ENCODE results near the gene IDE. TPM values are rescaled to one million over a fixed set of nuclear protein-coding genes. Genes with fewer than 3 reads are reported as not detected.
"Not testable (repeated sequence)": the region's sequence is repeated elsewhere in the genome, so short reads cannot be mapped to it uniquely, and the experiment has no call there.

IDE gene
- total RNA-seq, 1 experiment from 2014 or later: 59.6 TPM

GRCh38 chr10:92450896-92451295 lies 123.0 kb downstream of the IDE start:
- DNase-seq (ENCODE audit: low read depth in 1 of 2, low spot score in 2 of 2): no peak
- peaks cover 43% of the 10 kb centered on the region for H3K36me3 ChIP-seq
- H3K27ac ChIP-seq: no peak overlapping the region
- H3K4me3 ChIP-seq: no peak overlapping the region
- no peaks in the 10 kb centered on the region for H3K9me3 ChIP-seq (replicated peaks)
- H3K4me1 ChIP-seq (replicated peaks): no peaks in the 10 kb centered on the region
- H3K27me3 ChIP-seq (replicated peaks): no peaks in the 10 kb centered on the region

- H3K27ac ChIP-seq: no peak overlapping the region
These were observed 133.3 kb downstream of the IDE start for GRCh38 chr10:92440578-92440977.

GRCh38 chr10:92438220-92438619 lies 135.7 kb downstream of the IDE start:
- H3K27me3 ChIP-seq (replicated peaks): no peaks in the 10 kb centered on the region
- DNase-seq (ENCODE audit: low read depth in 1 of 2, low spot score in 2 of 2): no peak
- H3K9me3 ChIP-seq (replicated peaks): no peaks in the 10 kb centered on the region
- H3K4me3 ChIP-seq: no peak overlapping the region
- no peak overlapping the region for H3K27ac ChIP-seq
- no peaks in the 10 kb centered on the region for H3K36me3 ChIP-seq
- no peaks in the 10 kb centered on the region for H3K4me1 ChIP-seq (replicated peaks)

More at GRCh38 chr10:92440578-92440977, 133.3 kb downstream of the IDE start:
- no peaks in the 10 kb centered on the region for H3K9me3 ChIP-seq (replicated peaks)
- H3K4me3 ChIP-seq: no peak overlapping the region
- H3K27me3 ChIP-seq (replicated peaks): no peaks in the 10 kb centered on the region
- no peaks in the 10 kb centered on the region for H3K36me3 ChIP-seq
- H3K4me1 ChIP-seq (replicated peaks): no peaks in the 10 kb centered on the region
- no peak for DNase-seq (ENCODE audit: low read depth in 1 of 2, low spot score in 2 of 2)

GRCh38 chr10:92436611-92437010 lies 137.3 kb downstream of the IDE start:
- no peaks in the 10 kb centered on the region for H3K36me3 ChIP-seq

GRCh38 chr10:92436065-92436464 lies 137.8 kb downstream of the IDE start:
- not testable (repeated sequence) for H3K9me3 ChIP-seq (replicated peaks); H3K27me3 ChIP-seq (replicated peaks); H3K36me3 ChIP-seq; H3K4me3 ChIP-seq; DNase-seq (ENCODE audit: low read depth in 1 of 2, low spot score in 2 of 2); H3K4me1 ChIP-seq (replicated peaks); H3K27ac ChIP-seq

More at GRCh38 chr10:92436611-92437010, 137.3 kb downstream of the IDE start:
- Histone ChIP-seq H3K4me1 (replicated peaks) (no peaks in the 10 kb centered on the region), H3K9me3 (replicated peaks) (no peaks in the 10 kb centered on the region), H3K4me3 (no peak overlapping the region), H3K27me3 (replicated peaks) (no peaks in the 10 kb centered on the region), H3K27ac (no peak overlapping the region)
- DNase-seq (ENCODE audit: low read depth in 1 of 2, low spot score in 2 of 2): no peak

- no peaks in the 10 kb centered on the region for H3K4me1 ChIP-seq (replicated peaks)
- no peaks in the 10 kb centered on the region for H3K27me3 ChIP-seq (replicated peaks)
- DNase-seq (ENCODE audit: low read depth in 1 of 2, low spot score in 2 of 2): no peak
- H3K4me3 ChIP-seq: no peak overlapping the region
- H3K27ac ChIP-seq: no peak overlapping the region
- no peaks in the 10 kb centered on the region for H3K36me3 ChIP-seq
- H3K9me3 ChIP-seq (replicated peaks): no peaks in the 10 kb centered on the region
These were observed 139.5 kb downstream of the IDE start for GRCh38 chr10:92434385-92434784.

GRCh38 chr10:92432596-92432995 lies 141.3 kb downstream of the IDE start:
- DNase-seq (ENCODE audit: low read depth in 1 of 2, low spot score in 2 of 2): no peak
- Histone ChIP-seq H3K27me3 (replicated peaks) (no peaks in the 10 kb centered on the region), H3K27ac (no peak overlapping the region), H3K4me1 (replicated peaks) (no peaks in the 10 kb centered on the region), H3K4me3 (no peak overlapping the region), H3K9me3 (replicated peaks) (no peaks in the 10 kb centered on the region), H3K36me3 (no peaks in the 10 kb centered on the region)

GRCh38 chr10:92430103-92430502 lies 143.8 kb downstream of the IDE start:
- no peaks in the 10 kb centered on the region for H3K9me3 ChIP-seq (replicated peaks)
- H3K27me3 ChIP-seq (replicated peaks): no peaks in the 10 kb centered on the region
- H3K4me3 ChIP-seq: no peak overlapping the region
- H3K36me3 ChIP-seq: no peaks in the 10 kb centered on the region
- no peak for DNase-seq (ENCODE audit: low read depth in 1 of 2, low spot score in 2 of 2)
- no peak overlapping the region for H3K27ac ChIP-seq
- H3K4me1 ChIP-seq (replicated peaks): no peaks in the 10 kb centered on the region

- Histone ChIP-seq H3K9me3 (replicated peaks) (no peaks in the 10 kb centered on the region), H3K27me3 (replicated peaks) (no peaks in the 10 kb centered on the region), H3K4me1 (replicated peaks) (no peaks in the 10 kb centered on the region), H3K36me3 (no peaks in the 10 kb centered on the region), H3K4me3 (no peak overlapping the region), H3K27ac (no peak overlapping the region)
- DNase-seq (ENCODE audit: low read depth in 1 of 2, low spot score in 2 of 2): no peak
These were observed 152.3 kb downstream of the IDE start for GRCh38 chr10:92421550-92421949.

GRCh38 chr10:92420546-92421275 lies 153.2 kb downstream of the IDE start:
- no peaks in the 10 kb centered on the region for H3K9me3 ChIP-seq (replicated peaks)
- H3K36me3 ChIP-seq: no peaks in the 10 kb centered on the region
- no peaks in the 10 kb centered on the region for H3K4me1 ChIP-seq (replicated peaks)

GRCh38 chr10:92419740-92420545 lies 153.9 kb downstream of the IDE start:
- no peaks in the 10 kb centered on the region for H3K4me1 ChIP-seq (replicated peaks)
- H3K9me3 ChIP-seq (replicated peaks): no peaks in the 10 kb centered on the region
- no peaks in the 10 kb centered on the region for H3K27me3 ChIP-seq (replicated peaks)
- no peak overlapping the region for H3K4me3 ChIP-seq
- H3K36me3 ChIP-seq: no peaks in the 10 kb centered on the region
- no peak for DNase-seq (ENCODE audit: low read depth in 1 of 2, low spot score in 2 of 2)
- no peak overlapping the region for H3K27ac ChIP-seq

More at GRCh38 chr10:92420546-92421275, 153.2 kb downstream of the IDE start:
- Histone ChIP-seq H3K27ac (no peak overlapping the region), H3K27me3 (replicated peaks) (no peaks in the 10 kb centered on the region), H3K4me3 (no peak overlapping the region)
- no peak for DNase-seq (ENCODE audit: low read depth in 1 of 2, low spot score in 2 of 2)

- Histone ChIP-seq H3K4me1 (replicated peaks) (no peaks in the 10 kb centered on the region), H3K9me3 (replicated peaks) (no peaks in the 10 kb centered on the region), H3K27me3 (replicated peaks) (no peaks in the 10 kb centered on the region), H3K27ac (no peak overlapping the region), H3K36me3 (no peaks in the 10 kb centered on the region), H3K4me3 (no peak overlapping the region)
- DNase-seq (ENCODE audit: low read depth in 1 of 2, low spot score in 2 of 2): no peak
These were observed 155.0 kb downstream of the IDE start for GRCh38 chr10:92418891-92419290.

GRCh38 chr10:92418221-92418620 lies 155.7 kb downstream of the IDE start:
- H3K4me1 ChIP-seq (replicated peaks): no peaks in the 10 kb centered on the region
- no peak for DNase-seq (ENCODE audit: low read depth in 1 of 2, low spot score in 2 of 2)
- H3K36me3 ChIP-seq: no peaks in the 10 kb centered on the region
- no peaks in the 10 kb centered on the region for H3K27me3 ChIP-seq (replicated peaks)
- no peak overlapping the region for H3K27ac ChIP-seq
- H3K4me3 ChIP-seq: no peak overlapping the region
- H3K9me3 ChIP-seq (replicated peaks): no peaks in the 10 kb centered on the region

GRCh38 chr10:92413519-92413918 lies 160.4 kb downstream of the IDE start:
- Histone ChIP-seq H3K4me1 (replicated peaks) (no peaks in the 10 kb centered on the region), H3K27ac (no peak overlapping the region), H3K4me3 (no peak overlapping the region), H3K27me3 (replicated peaks) (no peaks in the 10 kb centered on the region), H3K9me3 (replicated peaks) (no peaks in the 10 kb centered on the region), H3K36me3 (no peaks in the 10 kb centered on the region)
- no peak for DNase-seq (ENCODE audit: low read depth in 1 of 2, low spot score in 2 of 2)

All from SJSA1 (cell line).